Glutamatergic neuron (in vitro differentiated cells): ENCODE results near the gene RLIM. TPM values are rescaled to one million over a fixed set of nuclear protein-coding genes. Genes with fewer than 3 reads are reported as not detected.

Experiments used
- DNase-seq: peaks from one replicate; pipeline ENCODE4 v3.0.0; 2022
- H3K27ac Mint-ChIP-seq: one replicate; pipeline ENCODE4 v1.8.0; 2020; ENCODE audit warnings: mild to moderate bottlenecking, mixed read lengths, inconsistent platforms; ENCODE audit not compliant: unreplicated experiment
- H3K27me3 Mint-ChIP-seq: one replicate; pipeline ENCODE4 v1.8.0; 2020; ENCODE audit warnings: mild to moderate bottlenecking, moderate library complexity, mixed read lengths, inconsistent platforms; ENCODE audit not compliant: unreplicated experiment
- H3K36me3 Mint-ChIP-seq: one replicate; pipeline ENCODE4 v1.8.0; 2020; ENCODE audit warnings: mild to moderate bottlenecking, mixed read lengths, inconsistent platforms; ENCODE audit not compliant: unreplicated experiment
- H3K4me1 Mint-ChIP-seq: one replicate; pipeline ENCODE4 v1.8.0; 2020; ENCODE audit warnings: mild to moderate bottlenecking, low read depth, mixed read lengths, inconsistent platforms; ENCODE audit not compliant: unreplicated experiment
- H3K4me3 Mint-ChIP-seq: one replicate; pipeline ENCODE4 v1.8.0; 2020; ENCODE audit warnings: mild to moderate bottlenecking, mixed read lengths, inconsistent platforms; ENCODE audit not compliant: unreplicated experiment
- H3K9me3 Mint-ChIP-seq: one replicate; pipeline ENCODE4 v1.8.0; 2020; ENCODE audit warnings: mild to moderate bottlenecking, moderate library complexity, mixed read lengths, inconsistent platforms; ENCODE audit not compliant: unreplicated experiment
- CTCF ChIP-seq: fragments of 200-600 bp; sonication (generic); IDR thresholded peaks from one replicate; pipeline ENCODE4 v1.5.0; 2021; ENCODE audit not compliant: partially characterized antibody, unreplicated experiment
- total RNA-seq: library from RNA; stranded (reverse); fragmentation: NEBNext Ultra II Directional; extraction: Animal tissue kit (Norgen Biotek cat#: 25700); gene quantifications from one replicate; pipeline ENCODE4 v1.2.1, GENCODE V29; 2021; ENCODE audit not compliant: unreplicated experiment

The RLIM gene
- total RNA-seq, 1 donor from 2014 or later = 59.4 TPM

- Mint-ChIP-seq H3K9me3 (no peaks in the 10 kb centered on the region), H3K36me3 (no peaks in the 10 kb centered on the region), H3K4me3 (no peak overlapping the region), H3K27ac (no peak overlapping the region), H3K4me1 (no peaks in the 10 kb centered on the region), H3K27me3 (no peaks in the 10 kb centered on the region)
- no peak for TF ChIP-seq CTCF
- no peak for DNase-seq
Observed at GRCh38 chrX:74551934-74552333, 62.5 kb downstream of the RLIM start.

GRCh38 chrX:74550295-74550802 is 64.1 kb downstream of the RLIM start:
- Mint-ChIP-seq H3K9me3 (no peaks in the 10 kb centered on the region), H3K4me3 (no peak overlapping the region), H3K27ac (no peak overlapping the region), H3K27me3 (no peaks in the 10 kb centered on the region), H3K4me1 (no peaks in the 10 kb centered on the region), H3K36me3 (no peaks in the 10 kb centered on the region)
- peak; percentile 81 for DNase-seq
- peak; percentile 96 for TF ChIP-seq CTCF

GRCh38 chrX:74546984-74547383 is 67.4 kb downstream of the RLIM start:
- DNase-seq = no peak

GRCh38 chrX:74545880-74546523 is 68.4 kb downstream of the RLIM start:
- TF ChIP-seq CTCF = no peak
- H3K4me1 Mint-ChIP-seq = no peaks in the 10 kb centered on the region
- H3K27ac Mint-ChIP-seq = no peak overlapping the region
- no peak for DNase-seq
- no peaks in the 10 kb centered on the region for H3K9me3 Mint-ChIP-seq
- no peak overlapping the region for H3K4me3 Mint-ChIP-seq
- no peaks in the 10 kb centered on the region for H3K27me3 Mint-ChIP-seq
- H3K36me3 Mint-ChIP-seq = no peaks in the 10 kb centered on the region

More at GRCh38 chrX:74546984-74547383, 67.4 kb downstream of the RLIM start:
- Mint-ChIP-seq H3K27ac (no peak overlapping the region), H3K4me3 (no peak overlapping the region), H3K4me1 (no peaks in the 10 kb centered on the region), H3K27me3 (no peaks in the 10 kb centered on the region), H3K36me3 (no peaks in the 10 kb centered on the region), H3K9me3 (no peaks in the 10 kb centered on the region)
- no peak for TF ChIP-seq CTCF

GRCh38 chrX:74540635-74541249 is 73.7 kb downstream of the RLIM start:
- TF ChIP-seq CTCF = no peak
- Mint-ChIP-seq H3K4me3 (no peak overlapping the region), H3K9me3 (no peaks in the 10 kb centered on the region), H3K4me1 (peaks cover 4% of the 10 kb centered on the region), H3K27ac (no peak overlapping the region), H3K27me3 (peaks cover 2% of the 10 kb centered on the region), H3K36me3 (no peaks in the 10 kb centered on the region)
- DNase-seq = no peak
